AG04450 (cell line): ENCODE measurements around the gene CYP20A1. TPM values are rescaled to one million over a fixed set of nuclear protein-coding genes. Genes with fewer than 3 reads are reported as not detected.
"Not testable (repeated sequence)": the region's sequence is repeated elsewhere in the genome, so short reads cannot be mapped to it uniquely, and the experiment has no call there.

Experiments
- CTCF ChIA-PET: fragments of 300-600, 350-600 bp; formaldehyde crosslinking; extraction: SDS; loops from one replicate; lab custom pipeline; 2022; ENCODE audit warnings: antibody characterized with exemption, inconsistent platforms; lab: Charles Lee
- POLR2A ChIA-PET: fragments of 350-600 bp; formaldehyde crosslinking; extraction: SDS; loops from one replicate; lab custom pipeline; 2021; ENCODE audit warnings: antibody characterized with exemption, inconsistent platforms; lab: Yijun Ruan, JAX
- DNase-seq: peaks from one replicate; pipeline ENCODE4 v3.0.0-alpha.2; 2011; ENCODE audit warnings: low read depth, low spot score
- H3K27ac ChIP-seq: one replicate; pipeline ENCODE4 v1.5.1; 2012; ENCODE audit warnings: low read depth, low read length, control low read depth
- H3K27me3 ChIP-seq: one replicate; pipeline ENCODE4 v1.6.0; 2012; ENCODE audit warnings: low read length; ENCODE audit not compliant: control insufficient read depth, insufficient read depth
- H3K4me3 ChIP-seq: 2 replicates; pipeline ENCODE4 v1.5.1; 2011; ENCODE audit warnings: mild to moderate bottlenecking, low read depth, low read length, control low read depth
- H3K9me3 ChIP-seq: 2 replicates; pipeline ENCODE4 v1.5.1; 2012; ENCODE audit warnings: low read length; ENCODE audit not compliant: control insufficient read depth, insufficient read depth
- CTCF ChIP-seq: IDR thresholded peaks from 2 replicates; pipeline ENCODE4 v1.5.1; 2011; ENCODE audit warnings: low read depth, low read length, control low read depth, inconsistent platforms
- polyA minus RNA-seq: library from RNA; depleted of rRNA, polyadenylated mRNA; stranded (reverse); fragments of >200 nt; gene quantifications from 2 replicates; pipeline ENCODE4 v1.2.3, GENCODE V29; 2011; rRNA and poly(A)+ RNA removed
- polyA plus RNA-seq: library from polyadenylated mRNA; depleted of rRNA; stranded (reverse); fragments of >200 nt; gene quantifications from 2 replicates; pipeline ENCODE4 v1.2.3, GENCODE V29; 2011; rRNA removed

CYP20A1 gene
- polyA plus RNA-seq (15.0 and 17.8 TPM in 2 replicates), polyA minus RNA-seq (16.8 and 25.8 TPM in 2 replicates)

- H3K27ac ChIP-seq, result peak within 1 kb of the TSS; percentile 98
- DNase-seq, result peak; percentile 90
- peak; percentile 49; the same call in 1 of the 2 replicates for TF ChIP-seq CTCF
- ChIA-PET CTCF (interaction anchor here (0.6 to 1.1 kb wide), 4 partner anchors 11 to 576 kb away, joined by 3 to 5 read pairs (median 4); no protein-coding TSS in a partner anchor), POLR2A (interaction anchor here (0.5 to 1.7 kb wide), 15 partner anchors 12 to 862 kb away, joined by 3 to 7 read pairs (median 4); partner anchors contain the start of gene WDR12)
- H3K27me3 ChIP-seq, result no peaks in the 10 kb centered on the region
- H3K9me3 ChIP-seq, result no peaks in the 10 kb centered on the region
- H3K4me3 ChIP-seq, result peak within 1 kb of the TSS; percentile 87
These were observed at the start of gene CYP20A1 for GRCh38 chr2:203238704-203239526. TSS of gene CYP20A1 (plus strand) at chr2:203239018. CDS start at chr2:203239063, 45 bp downstream.

GRCh38 chr2:203190547-203190946, 48.3 kb upstream of the CYP20A1 start:
- H3K27me3 ChIP-seq, DNase-seq, POLR2A ChIA-PET, H3K9me3 ChIP-seq, H3K27ac ChIP-seq, H3K4me3 ChIP-seq: not testable (repeated sequence)
- CTCF ChIA-PET, result interaction anchor here (0.6 kb wide), 1 partner anchor 29 kb away, joined by 4 read pairs; no protein-coding TSS in a partner anchor

GRCh38 chr2:203191026-203191425, 47.8 kb upstream of the CYP20A1 start:
- POLR2A ChIA-PET, H3K4me3 ChIP-seq, H3K27ac ChIP-seq, DNase-seq, H3K9me3 ChIP-seq, CTCF ChIA-PET, H3K27me3 ChIP-seq: not testable (repeated sequence)

- Histone ChIP-seq H3K4me3 (no peak overlapping the region), H3K27ac (no peak overlapping the region), H3K9me3 (no peaks in the 10 kb centered on the region), H3K27me3 (no peaks in the 10 kb centered on the region)
- POLR2A ChIA-PET, result no interaction called here
- CTCF ChIA-PET, result no interaction called here
- DNase-seq, result no peak
- TF ChIP-seq CTCF, result no peak
These were observed 46.9 kb upstream of the CYP20A1 start for GRCh38 chr2:203191961-203192360.

GRCh38 chr2:203195331-203196036, 43.3 kb upstream of the CYP20A1 start:
- TF ChIP-seq CTCF, result no peak
- no peak for DNase-seq
- Histone ChIP-seq H3K27me3 (no peaks in the 10 kb centered on the region), H3K27ac (no peak overlapping the region), H3K9me3 (no peaks in the 10 kb centered on the region), H3K4me3 (no peak overlapping the region)
- ChIA-PET CTCF (no interaction called here), POLR2A (no interaction called here)
